GM19395 (cell line): Measurements from ENCODE around the gene C1orf116.

Experiments
- ATAC-seq: cut with Tn5 transposase; IDR thresholded peaks from one replicate; pipeline ENCODE4 v1.9.1; 2021; ENCODE audit warnings: mild to moderate bottlenecking, moderate library complexity; ENCODE audit not compliant: unreplicated experiment

The C1orf116 gene

GRCh38 chr1:207035877-207036551, 3.5 kb upstream of the C1orf116 start:
- ATAC-seq, result no peak

GRCh38 chr1:207034998-207035397, 2.4 kb upstream of the C1orf116 start:
- ATAC-seq, result no peak

- ATAC-seq, result no peak
Measured at GRCh38 chr1:207034208-207034607, 1.7 kb upstream of the C1orf116 start.

- no peak for ATAC-seq
Measured at GRCh38 chr1:207033302-207033701, 746 bp upstream of the C1orf116 start.

- ATAC-seq, result no peak
Measured at GRCh38 chr1:207031632-207032264, 808 bp downstream of the C1orf116 start.

- ATAC-seq, result no peak
Measured at GRCh38 chr1:207031016-207031415, 1.5 kb downstream of the C1orf116 start.

- ATAC-seq, result no peak
Measured at GRCh38 chr1:207030522-207031009, 2.0 kb downstream of the C1orf116 start.

GRCh38 chr1:207029701-207030521, 2.6 kb downstream of the C1orf116 start:
- ATAC-seq, result no peak

GRCh38 chr1:207028884-207029650, 3.5 kb downstream of the C1orf116 start:
- ATAC-seq, result no peak

- ATAC-seq, result no peak
Measured at GRCh38 chr1:207027921-207028320, 4.6 kb downstream of the C1orf116 start.

- no peak for ATAC-seq
Measured at GRCh38 chr1:207027206-207027777, 5.3 kb downstream of the C1orf116 start.

GRCh38 chr1:207026104-207026534, 6.4 kb downstream of the C1orf116 start:
- no peak for ATAC-seq

- ATAC-seq, result no peak
Measured at GRCh38 chr1:207025146-207025880, 7.2 kb downstream of the C1orf116 start.

GRCh38 chr1:207024202-207025145, 8.1 kb downstream of the C1orf116 start:
- no peak for ATAC-seq

GRCh38 chr1:207022996-207023679, 9.4 kb downstream of the C1orf116 start:
- no peak for ATAC-seq

- no peak for ATAC-seq
Measured at GRCh38 chr1:207021876-207022596, 10.5 kb downstream of the C1orf116 start.

GRCh38 chr1:207021139-207021861, 11.3 kb downstream of the C1orf116 start:
- ATAC-seq, result no peak
